Vagina (tissue), 2 donors: ENCODE measurements around the gene EPHB1. TPM values are rescaled to one million over a fixed set of nuclear protein-coding genes. Genes with fewer than 3 reads are reported as not detected.

Experiments used
- DNase-seq, 2 donors: peaks; one replicate each; pipeline ENCODE4 v3.0.0-alpha.2; 2017; ENCODE audit errors: extremely low spot score in 2 of 2
- H3K27ac ChIP-seq: fragments of 200-600 bp; sonication (generic); one replicate; pipeline ENCODE4 v1.5.1; 2019
- H3K27me3 ChIP-seq: fragments of 200-600 bp; sonication (generic); one replicate; pipeline ENCODE4 v1.5.1; 2019
- H3K36me3 ChIP-seq, 2 donors: fragments of 200-600 bp; sonication (generic); one replicate each; pipeline ENCODE4 v1.5.1; 2017 to 2019
- H3K4me1 ChIP-seq: fragments of 200-600 bp; sonication (generic); one replicate; pipeline ENCODE4 v1.5.1; 2019
- H3K4me3 ChIP-seq, 2 donors: fragments of 200-600 bp; sonication (generic); 1 replicate in 1 of 2; 2 replicates in 1 of 2; pipeline ENCODE4 v1.5.1; 2016 to 2019
- H3K9me3 ChIP-seq: fragments of 200-600 bp; sonication (generic); one replicate; pipeline ENCODE4 v1.5.1; 2019
- CTCF ChIP-seq, 3 experiments: fragments of 450-650 bp in 2 of 3; fragments of 200-600 bp in 1 of 3; sonication (generic) in 1 of 3; IDR thresholded peaks; one replicate each; pipeline ENCODE4 v1.5.1; 2017 to 2019; ENCODE audit warnings: antibody characterized with exemption in 3 of 3, mild to moderate bottlenecking in 2 of 3, moderate library complexity in 2 of 3
- POLR2A ChIP-seq, 2 donors: fragments of 450-650 bp; IDR thresholded peaks; one replicate each; pipeline ENCODE4 v1.6.1; 2017; ENCODE audit warnings: antibody characterized with exemption in 2 of 2, mild to moderate bottlenecking in 2 of 2, moderate library complexity in 2 of 2
- POLR2AphosphoS5 ChIP-seq, 2 donors: sonication (generic); formaldehyde crosslinking; IDR thresholded peaks; one replicate each; pipeline ENCODE4 v1.9.0; 2017; ENCODE audit warnings: antibody characterized with exemption in 2 of 2, mild to moderate bottlenecking in 2 of 2, low read depth in 1 of 2; ENCODE audit not compliant: insufficient read depth in 1 of 2
- intact Hi-C: fragments of 100-400 bp; cut with DNase I; formaldehyde crosslinking; loops from one replicate; pipeline ENCODE4 v1.15.1; 2023
- total RNA-seq: library from RNA; depleted of rRNA; stranded (reverse); fragments of >200 nt; gene quantifications from one replicate; pipeline ENCODE4 v1.2.3, GENCODE V29; 2016

Gene EPHB1
- total RNA-seq, 1 donor from 2014 or later: 2.2 TPM

GRCh38 chr3:134869153-134869726 lies 74.2 kb downstream of the EPHB1 start:
- H3K27ac ChIP-seq: no peak overlapping the region
- intact Hi-C loops: no loop called here
- no peaks in the 10 kb centered on the region for H3K36me3 ChIP-seq
- no peaks in the 10 kb centered on the region for H3K9me3 ChIP-seq
- no peak for TF ChIP-seq CTCF (IDR thresholded peaks at IDR 0.05)
- no peak for TF ChIP-seq POLR2A (IDR thresholded peaks at IDR 0.05)
- TF ChIP-seq POLR2AphosphoS5 (IDR thresholded peaks at IDR 0.05; ENCODE audit: insufficient read depth in 1 of 2, low read depth in 1 of 2): no peak
- H3K4me3 ChIP-seq: no peak overlapping the region
- H3K4me1 ChIP-seq: no peaks in the 10 kb centered on the region
- no peak for DNase-seq
- no peaks in the 10 kb centered on the region for H3K27me3 ChIP-seq

- TF ChIP-seq CTCF (IDR thresholded peaks at IDR 0.05): no peak
- TF ChIP-seq POLR2AphosphoS5 (IDR thresholded peaks at IDR 0.05; ENCODE audit: insufficient read depth in 1 of 2, low read depth in 1 of 2): no peak
- no peak for TF ChIP-seq POLR2A (IDR thresholded peaks at IDR 0.05)
- intact Hi-C loops: no loop called here
- Histone ChIP-seq H3K27me3 (no peaks in the 10 kb centered on the region), H3K9me3 (no peaks in the 10 kb centered on the region), H3K36me3 (no peaks in the 10 kb centered on the region), H3K4me1 (no peaks in the 10 kb centered on the region), H3K27ac (no peak overlapping the region), H3K4me3 (no peak overlapping the region)
- no peak for DNase-seq
These were observed 76.8 kb downstream of the EPHB1 start for GRCh38 chr3:134871818-134872217.

GRCh38 chr3:134872440-134873388 lies 77.7 kb downstream of the EPHB1 start:
- Histone ChIP-seq H3K4me3 (no peak overlapping the region), H3K9me3 (no peaks in the 10 kb centered on the region), H3K27me3 (no peaks in the 10 kb centered on the region), H3K4me1 (no peaks in the 10 kb centered on the region), H3K36me3 (no peaks in the 10 kb centered on the region), H3K27ac (no peak overlapping the region)
- no peak for DNase-seq
- intact Hi-C loops: no loop called here
- no peak for TF ChIP-seq POLR2AphosphoS5 (IDR thresholded peaks at IDR 0.05; ENCODE audit: insufficient read depth in 1 of 2, low read depth in 1 of 2)
- no peak for TF ChIP-seq CTCF (IDR thresholded peaks at IDR 0.05)

GRCh38 chr3:134873789-134874188 lies 78.7 kb downstream of the EPHB1 start:
- no peak for DNase-seq

More at GRCh38 chr3:134873789-134874188, 78.7 kb downstream of the EPHB1 start:
- H3K4me1 ChIP-seq: no peaks in the 10 kb centered on the region
- no peak overlapping the region for H3K27ac ChIP-seq
- no peaks in the 10 kb centered on the region for H3K36me3 ChIP-seq
- TF ChIP-seq POLR2AphosphoS5 (IDR thresholded peaks at IDR 0.05; ENCODE audit: insufficient read depth in 1 of 2, low read depth in 1 of 2) (no peak), POLR2A (IDR thresholded peaks at IDR 0.05) (no peak), CTCF (IDR thresholded peaks at IDR 0.05) (no peak)
- H3K27me3 ChIP-seq: no peaks in the 10 kb centered on the region
- H3K4me3 ChIP-seq: no peak overlapping the region
- intact Hi-C loops: no loop called here
- no peaks in the 10 kb centered on the region for H3K9me3 ChIP-seq
